ENCODE results near the gene MTCH1.

- TF ChIP-seq, protein P1, sequence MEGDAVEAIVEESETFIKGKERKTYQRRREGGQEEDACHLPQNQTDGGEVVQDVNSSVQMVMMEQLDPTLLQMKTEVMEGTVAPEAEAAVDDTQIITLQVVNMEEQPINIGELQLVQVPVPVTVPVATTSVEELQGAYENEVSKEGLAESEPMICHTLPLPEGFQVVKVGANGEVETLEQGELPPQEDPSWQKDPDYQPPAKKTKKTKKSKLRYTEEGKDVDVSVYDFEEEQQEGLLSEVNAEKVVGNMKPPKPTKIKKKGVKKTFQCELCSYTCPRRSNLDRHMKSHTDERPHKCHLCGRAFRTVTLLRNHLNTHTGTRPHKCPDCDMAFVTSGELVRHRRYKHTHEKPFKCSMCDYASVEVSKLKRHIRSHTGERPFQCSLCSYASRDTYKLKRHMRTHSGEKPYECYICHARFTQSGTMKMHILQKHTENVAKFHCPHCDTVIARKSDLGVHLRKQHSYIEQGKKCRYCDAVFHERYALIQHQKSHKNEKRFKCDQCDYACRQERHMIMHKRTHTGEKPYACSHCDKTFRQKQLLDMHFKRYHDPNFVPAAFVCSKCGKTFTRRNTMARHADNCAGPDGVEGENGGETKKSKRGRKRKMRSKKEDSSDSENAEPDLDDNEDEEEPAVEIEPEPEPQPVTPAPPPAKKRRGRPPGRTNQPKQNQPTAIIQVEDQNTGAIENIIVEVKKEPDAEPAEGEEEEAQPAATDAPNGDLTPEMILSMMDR (IDR thresholded peaks at IDR 0.05) = no peak
- no peak for TF ChIP-seq POLR2A (IDR thresholded peaks at IDR 0.05)
Observed at GRCh38 chr6:36936824-36937223, 49.2 kb downstream of the MTCH1 start.
